Activated naive CD8-positive, alpha-beta T cell treated with anti-CD3 and anti-CD28 coated beads, Interleukin-2, amount 50 U/mL, for 24 hours (primary cell): Measurements from ENCODE around the gene JAK1.
A peak's percentile ranks its signal among the peaks of the same experiment; 100 is the strongest.

Experiments used
- ATAC-seq: fragments of 150-1000 bp; cut with Tn5 transposase; one replicate; pipeline ENCODE4 v1.10.0; 2021
- DNase-seq: peaks from one replicate; pipeline ENCODE4 v3.0.0; 2021
- H3K27ac Mint-ChIP-seq: one replicate; pipeline ENCODE4 v1.8.0; 2021; ENCODE audit warnings: mild to moderate bottlenecking, mixed read lengths
- H3K27me3 Mint-ChIP-seq: one replicate; pipeline ENCODE4 v1.8.0; 2021; ENCODE audit warnings: mixed read lengths
- H3K36me3 Mint-ChIP-seq: one replicate; pipeline ENCODE4 v1.8.0; 2021; ENCODE audit warnings: low read depth, mixed read lengths
- H3K4me1 Mint-ChIP-seq: one replicate; pipeline ENCODE4 v1.8.0; 2021; ENCODE audit warnings: mixed read lengths
- H3K4me3 Mint-ChIP-seq: one replicate; pipeline ENCODE4 v1.8.0; 2021; ENCODE audit warnings: mild to moderate bottlenecking, moderate library complexity, mixed read lengths
- H3K9me3 Mint-ChIP-seq: one replicate; pipeline ENCODE4 v1.8.0; 2021; ENCODE audit warnings: mixed read lengths

Gene JAK1

DNA sequence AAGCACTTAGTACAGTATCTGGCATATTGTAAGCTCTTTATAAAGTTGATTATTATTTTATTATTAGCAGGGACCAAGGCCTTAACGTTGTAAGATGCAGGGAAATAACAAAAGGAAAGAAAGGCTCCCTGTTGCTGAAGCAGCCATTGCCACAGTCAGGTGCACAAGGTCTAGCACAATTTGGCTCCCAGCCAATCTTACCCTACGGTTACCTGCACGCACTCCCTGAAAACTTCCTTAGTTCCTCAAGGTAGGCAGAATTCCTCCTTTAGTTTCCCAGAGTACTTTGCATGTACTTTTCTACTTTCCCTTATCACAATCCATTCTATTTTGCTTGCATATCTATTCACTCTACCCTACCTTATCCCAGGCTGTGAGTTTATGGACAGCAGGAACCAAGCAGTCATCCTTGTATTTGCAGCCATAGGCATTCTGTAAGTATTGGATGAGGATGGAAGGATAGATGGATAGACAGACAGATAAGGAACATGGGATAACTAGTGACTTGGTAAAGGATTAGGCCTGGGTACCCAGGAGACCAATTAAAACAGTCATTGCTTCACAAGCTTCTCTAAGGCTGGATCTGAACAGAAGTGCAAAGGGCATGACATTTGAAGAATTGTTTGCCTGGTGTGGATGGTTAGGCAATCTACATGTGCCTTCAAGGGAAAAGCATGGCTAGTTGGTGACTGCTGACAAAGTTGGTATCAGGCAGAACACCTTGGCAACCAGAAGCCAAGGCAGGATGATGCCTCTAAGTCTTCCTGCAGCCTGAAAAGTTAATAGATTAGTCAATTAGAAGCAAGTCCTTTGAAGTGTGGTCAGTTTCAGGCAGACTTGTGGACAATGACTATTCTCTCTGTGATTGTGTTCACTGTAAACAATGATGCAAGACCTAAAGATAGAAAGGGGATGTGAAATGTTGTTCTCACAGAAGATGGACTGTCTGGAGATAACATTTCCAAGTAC lies 20.8 kb upstream of the JAK1 start:
- Mint-ChIP-seq H3K36me3 (no peaks in the 10 kb centered on the region), H3K27me3 (no peaks in the 10 kb centered on the region), H3K9me3 (no peaks in the 10 kb centered on the region), H3K4me3 (no peak overlapping the region), H3K4me1 (peaks cover 4% of the 10 kb centered on the region), H3K27ac (no peak overlapping the region)
- ATAC-seq (peak; percentile 36), DNase-seq (no peak)

- no peaks in the 10 kb centered on the region for H3K9me3 Mint-ChIP-seq
- no peaks in the 10 kb centered on the region for H3K36me3 Mint-ChIP-seq
- no peak for ATAC-seq
- H3K27me3 Mint-ChIP-seq: no peaks in the 10 kb centered on the region
- DNase-seq: no peak
- H3K27ac Mint-ChIP-seq: no peak overlapping the region
- no peak overlapping the region for H3K4me3 Mint-ChIP-seq
- peaks cover 15% of the 10 kb centered on the region for H3K4me1 Mint-ChIP-seq
These were observed 18.4 kb upstream of the JAK1 start for GRCh38 chr1:64984737-64985136.

GRCh38 chr1:64984106-64984505 lies 17.8 kb upstream of the JAK1 start:
- ATAC-seq: no peak
- no peaks in the 10 kb centered on the region for H3K27me3 Mint-ChIP-seq
- H3K36me3 Mint-ChIP-seq: no peaks in the 10 kb centered on the region
- H3K27ac Mint-ChIP-seq: no peak overlapping the region
- no peak overlapping the region for H3K4me3 Mint-ChIP-seq
- H3K4me1 Mint-ChIP-seq: peaks cover 15% of the 10 kb centered on the region
- H3K9me3 Mint-ChIP-seq: no peaks in the 10 kb centered on the region
- DNase-seq: no peak

DNA sequence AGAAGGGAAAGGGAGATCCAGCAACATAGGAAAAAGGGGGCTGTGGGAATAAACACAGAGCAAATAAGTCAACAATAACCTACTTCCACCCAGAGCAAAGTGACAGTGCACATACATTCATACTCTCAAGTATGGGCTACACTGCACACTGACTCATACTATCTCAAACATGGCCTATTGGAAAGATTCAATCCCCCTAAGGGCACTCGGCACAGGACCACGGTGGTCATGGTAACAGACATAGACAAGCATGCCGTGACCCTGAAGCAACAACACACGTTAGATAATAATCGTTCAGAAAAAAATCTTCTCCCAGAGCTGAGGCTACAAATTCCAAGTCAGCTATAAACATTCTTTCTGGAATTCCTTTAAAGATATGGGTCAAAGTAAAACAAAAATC lies 16.8 kb upstream of the JAK1 start:
- H3K9me3 Mint-ChIP-seq: no peaks in the 10 kb centered on the region
- no peak overlapping the region for H3K4me3 Mint-ChIP-seq
- DNase-seq: no peak
- no peaks in the 10 kb centered on the region for H3K36me3 Mint-ChIP-seq
- no peaks in the 10 kb centered on the region for H3K27me3 Mint-ChIP-seq
- peaks cover 15% of the 10 kb centered on the region for H3K4me1 Mint-ChIP-seq
- no peak for ATAC-seq
- no peak overlapping the region for H3K27ac Mint-ChIP-seq

DNA sequence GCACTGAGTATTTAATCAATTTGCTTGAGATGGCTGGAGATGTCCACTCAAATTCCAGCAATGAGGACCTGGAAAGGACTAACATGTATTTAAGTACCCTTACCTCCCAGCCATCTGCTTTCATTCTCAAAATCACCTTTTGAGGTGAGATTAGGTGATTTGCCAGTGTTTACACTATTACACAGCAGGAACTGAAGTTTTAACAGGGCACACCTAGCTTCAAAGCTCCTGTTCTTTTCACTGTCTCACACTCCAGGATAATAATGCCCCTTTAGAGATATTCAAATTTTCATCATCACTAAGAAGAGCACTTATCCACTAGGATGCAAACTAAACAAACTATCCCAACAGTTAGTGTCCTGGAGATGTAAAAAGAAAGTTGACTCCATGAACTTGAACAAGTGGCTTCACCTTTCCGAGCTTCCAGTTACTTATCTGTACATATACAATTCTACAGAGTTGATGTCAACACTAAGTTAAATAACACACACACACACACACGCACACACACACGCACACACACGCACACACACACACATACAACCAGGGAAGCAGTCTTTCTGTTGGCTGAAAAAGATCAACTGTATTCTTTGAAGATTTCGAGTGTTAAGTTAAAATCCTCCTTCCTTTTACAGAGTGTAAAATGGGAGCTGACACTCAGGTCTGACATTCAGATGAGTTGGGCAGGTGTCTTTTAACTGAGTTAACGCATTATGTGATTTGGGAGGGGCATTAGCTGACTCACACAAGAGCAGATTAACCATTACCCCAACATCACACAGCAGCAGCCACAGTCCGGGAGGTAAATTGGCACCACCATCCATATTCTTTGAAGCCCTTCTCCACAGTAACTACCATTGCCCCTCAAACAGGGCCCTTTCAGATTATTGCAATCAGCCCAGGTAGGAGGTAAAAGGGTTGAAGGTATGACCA lies 15.5 kb upstream of the JAK1 start:
- H3K36me3 Mint-ChIP-seq: no peaks in the 10 kb centered on the region
- no peaks in the 10 kb centered on the region for H3K9me3 Mint-ChIP-seq
- H3K27me3 Mint-ChIP-seq: no peaks in the 10 kb centered on the region
- DNase-seq (no peak), ATAC-seq (no peak)
- H3K4me3 Mint-ChIP-seq: no peak overlapping the region
- no peak overlapping the region for H3K27ac Mint-ChIP-seq
- peaks cover 15% of the 10 kb centered on the region for H3K4me1 Mint-ChIP-seq

DNA sequence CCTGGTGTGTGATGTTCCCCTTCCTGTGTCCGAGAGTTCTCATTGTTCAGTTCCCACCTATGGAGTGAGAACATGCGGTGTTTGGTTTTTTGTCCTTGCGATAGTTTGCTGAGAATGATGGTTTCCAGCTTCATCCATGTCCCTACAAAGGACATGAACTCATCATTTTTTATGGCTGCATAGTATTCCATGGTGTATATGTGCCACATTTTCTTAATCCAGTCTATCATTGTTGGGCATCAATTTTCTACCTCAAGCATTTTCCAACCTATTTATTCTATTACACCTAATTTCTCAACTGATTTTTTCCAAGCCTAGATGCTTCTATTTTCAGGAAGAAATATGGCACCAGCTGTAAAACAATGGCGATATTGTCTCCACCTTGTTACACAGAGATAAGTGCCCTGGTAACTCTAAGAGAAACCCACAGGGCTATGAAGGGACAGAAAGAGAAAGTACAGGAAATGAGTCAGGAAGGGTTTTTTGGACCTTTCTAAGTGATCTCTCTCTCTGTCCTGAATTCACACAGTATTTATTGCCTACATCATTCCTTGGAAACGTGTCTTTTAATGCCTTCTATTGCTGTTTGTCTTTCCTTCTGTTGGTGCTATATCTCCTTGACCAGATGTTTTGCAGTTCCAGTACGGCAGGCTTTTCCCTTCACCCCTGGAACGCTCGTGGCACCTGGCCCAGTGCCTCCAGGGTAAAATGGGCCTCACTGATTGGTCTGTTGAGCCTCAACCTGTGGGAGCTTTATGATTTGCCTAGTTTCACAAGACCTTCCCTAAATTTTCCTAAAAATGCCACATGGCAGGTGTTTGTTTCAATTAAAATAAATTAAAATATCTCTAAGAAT lies 14.6 kb upstream of the JAK1 start:
- peak; percentile 88 for ATAC-seq
- Mint-ChIP-seq H3K27ac (no peak overlapping the region), H3K4me1 (peaks cover 15% of the 10 kb centered on the region), H3K36me3 (no peaks in the 10 kb centered on the region), H3K27me3 (no peaks in the 10 kb centered on the region), H3K4me3 (no peak overlapping the region), H3K9me3 (no peaks in the 10 kb centered on the region)
- DNase-seq: no peak

GRCh38 chr1:64979358-64979757 lies 13.0 kb upstream of the JAK1 start:
- no peak overlapping the region for H3K4me3 Mint-ChIP-seq
- H3K27ac Mint-ChIP-seq: no peak overlapping the region
- no peak for DNase-seq
- no peak for ATAC-seq
- H3K27me3 Mint-ChIP-seq: no peaks in the 10 kb centered on the region
- H3K4me1 Mint-ChIP-seq: peaks cover 15% of the 10 kb centered on the region
- no peaks in the 10 kb centered on the region for H3K36me3 Mint-ChIP-seq
- no peaks in the 10 kb centered on the region for H3K9me3 Mint-ChIP-seq

DNA sequence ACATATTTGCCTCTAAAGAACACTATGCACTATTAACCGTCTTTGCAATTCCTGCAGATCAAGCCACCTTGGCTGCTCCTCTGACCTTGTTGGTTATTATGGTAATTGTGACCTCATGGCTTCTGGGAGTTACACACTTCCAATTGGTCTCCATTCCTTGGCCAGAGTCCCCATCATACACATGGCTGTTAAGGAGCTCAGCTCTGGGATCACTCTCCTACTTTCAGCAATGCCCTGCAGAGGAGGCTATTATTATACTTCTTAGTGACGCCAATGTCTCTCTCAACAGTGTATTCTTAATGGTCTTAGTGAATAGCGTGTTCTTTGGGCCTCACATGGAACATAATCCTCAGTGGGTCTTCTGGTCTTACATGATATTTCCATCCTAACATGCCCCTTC lies 10.0 kb upstream of the JAK1 start:
- no peaks in the 10 kb centered on the region for H3K36me3 Mint-ChIP-seq
- H3K4me3 Mint-ChIP-seq: no peak overlapping the region
- no peaks in the 10 kb centered on the region for H3K9me3 Mint-ChIP-seq
- DNase-seq (no peak), ATAC-seq (no peak)
- peaks cover 7% of the 10 kb centered on the region for H3K4me1 Mint-ChIP-seq
- no peaks in the 10 kb centered on the region for H3K27me3 Mint-ChIP-seq
- H3K27ac Mint-ChIP-seq: no peak overlapping the region

DNA sequence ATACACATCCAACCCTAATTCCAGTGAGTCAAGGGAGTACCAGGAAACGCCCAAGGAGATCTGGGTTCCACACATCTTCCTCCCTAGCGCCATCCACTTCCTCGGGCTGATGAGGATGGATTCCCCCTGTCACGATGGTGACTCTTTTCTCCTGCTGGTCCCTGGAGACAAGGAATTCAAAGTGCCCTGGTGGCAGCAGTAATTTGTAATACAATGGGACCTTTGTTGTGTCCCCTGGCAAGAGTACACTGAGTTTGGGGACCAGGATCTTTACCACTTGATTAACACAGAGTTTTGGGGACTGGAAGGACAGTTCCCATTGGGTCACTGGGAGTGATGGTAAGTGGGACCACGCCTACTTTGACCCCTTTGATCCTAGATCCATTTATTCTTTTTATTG lies 9.4 kb upstream of the JAK1 start:
- DNase-seq (no peak), ATAC-seq (no peak)
- H3K9me3 Mint-ChIP-seq: no peaks in the 10 kb centered on the region
- H3K27ac Mint-ChIP-seq: no peak overlapping the region
- no peaks in the 10 kb centered on the region for H3K36me3 Mint-ChIP-seq
- no peaks in the 10 kb centered on the region for H3K27me3 Mint-ChIP-seq
- no peak overlapping the region for H3K4me3 Mint-ChIP-seq
- peaks cover 1% of the 10 kb centered on the region for H3K4me1 Mint-ChIP-seq

DNA sequence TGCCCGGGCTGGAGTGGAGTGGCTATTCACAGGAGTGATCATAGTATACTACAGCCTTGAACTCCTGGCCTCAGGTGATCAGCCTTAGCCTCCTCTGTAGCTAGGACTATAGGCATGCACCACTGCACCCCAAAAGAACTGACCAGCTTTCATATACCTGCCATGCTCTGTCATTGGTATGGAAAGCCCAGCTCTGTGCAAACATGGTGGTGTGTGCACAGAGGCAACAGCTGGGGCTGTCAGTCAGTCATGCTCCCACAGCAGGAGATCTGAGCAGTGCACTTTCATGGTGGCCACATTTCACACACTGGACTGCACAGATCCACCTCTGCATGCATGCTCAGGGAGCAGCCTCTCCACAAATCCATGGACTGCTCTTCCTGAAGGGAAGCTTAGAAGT lies 8.8 kb upstream of the JAK1 start:
- no peak for ATAC-seq
- Mint-ChIP-seq H3K36me3 (no peaks in the 10 kb centered on the region), H3K27ac (no peak overlapping the region), H3K4me1 (no peaks in the 10 kb centered on the region), H3K4me3 (no peak overlapping the region), H3K27me3 (no peaks in the 10 kb centered on the region), H3K9me3 (no peaks in the 10 kb centered on the region)
- DNase-seq: no peak

DNA sequence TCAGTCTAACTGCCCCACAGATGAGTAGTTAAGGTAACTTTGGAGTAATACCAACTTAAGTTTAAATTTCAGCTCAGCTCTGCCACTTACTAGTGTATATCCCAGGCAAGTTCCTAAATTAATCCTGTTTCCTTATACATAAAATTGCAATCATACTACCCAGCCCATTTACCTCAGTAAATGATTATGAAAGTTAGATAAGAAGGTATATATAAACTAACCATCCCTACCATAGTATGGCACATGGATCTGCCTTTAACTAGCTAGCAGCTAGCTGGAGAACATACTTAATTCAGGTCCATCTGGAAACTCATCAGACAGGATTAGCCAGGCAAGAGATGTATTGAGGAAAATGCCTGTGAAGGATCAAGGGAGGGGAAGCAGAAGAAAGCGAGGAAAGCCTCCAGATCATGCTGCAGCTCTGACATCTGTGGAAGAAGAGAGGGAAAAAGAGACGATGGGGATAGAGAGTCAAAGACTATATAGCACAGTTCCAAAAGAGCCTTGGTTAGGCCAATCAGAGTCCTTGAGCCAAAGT lies 8.0 kb upstream of the JAK1 start:
- Mint-ChIP-seq H3K4me1 (no peaks in the 10 kb centered on the region), H3K9me3 (no peaks in the 10 kb centered on the region), H3K4me3 (no peak overlapping the region), H3K36me3 (no peaks in the 10 kb centered on the region), H3K27me3 (no peaks in the 10 kb centered on the region), H3K27ac (no peak overlapping the region)
- ATAC-seq: no peak
- no peak for DNase-seq

DNA sequence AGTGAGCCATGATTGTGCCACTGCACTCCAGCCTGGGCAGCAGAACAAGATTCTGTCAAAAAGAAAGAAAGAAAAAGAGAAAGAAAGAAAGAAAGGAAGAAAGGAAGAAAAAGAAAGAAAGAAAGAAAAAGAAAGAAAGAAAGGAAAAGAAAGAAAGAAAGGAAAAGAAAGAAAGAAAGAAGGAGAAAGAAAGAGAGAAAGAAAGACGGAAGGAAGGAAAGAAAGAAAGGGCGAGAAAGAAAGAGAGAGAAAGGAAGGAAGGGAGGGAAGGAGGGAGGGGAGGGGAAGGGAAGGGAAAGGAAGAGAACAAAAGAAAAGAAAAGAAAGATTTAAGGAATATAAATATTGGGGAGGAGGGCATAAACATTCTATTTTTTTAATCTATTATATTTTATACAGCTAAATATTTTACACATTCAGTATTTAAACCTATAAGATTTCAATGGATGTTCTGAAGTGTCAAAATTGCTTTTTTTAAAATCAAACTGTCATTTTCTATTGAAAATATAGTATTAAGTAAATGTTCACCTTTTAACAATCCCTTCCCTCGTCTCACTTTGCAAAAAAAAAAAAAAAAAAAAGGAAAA lies 6.8 kb upstream of the JAK1 start:
- Mint-ChIP-seq H3K36me3 (no peaks in the 10 kb centered on the region), H3K4me1 (peaks cover 1% of the 10 kb centered on the region), H3K27ac (no peak overlapping the region), H3K27me3 (no peaks in the 10 kb centered on the region), H3K4me3 (no peak overlapping the region), H3K9me3 (no peaks in the 10 kb centered on the region)
- no peak for DNase-seq
- ATAC-seq: no peak

DNA sequence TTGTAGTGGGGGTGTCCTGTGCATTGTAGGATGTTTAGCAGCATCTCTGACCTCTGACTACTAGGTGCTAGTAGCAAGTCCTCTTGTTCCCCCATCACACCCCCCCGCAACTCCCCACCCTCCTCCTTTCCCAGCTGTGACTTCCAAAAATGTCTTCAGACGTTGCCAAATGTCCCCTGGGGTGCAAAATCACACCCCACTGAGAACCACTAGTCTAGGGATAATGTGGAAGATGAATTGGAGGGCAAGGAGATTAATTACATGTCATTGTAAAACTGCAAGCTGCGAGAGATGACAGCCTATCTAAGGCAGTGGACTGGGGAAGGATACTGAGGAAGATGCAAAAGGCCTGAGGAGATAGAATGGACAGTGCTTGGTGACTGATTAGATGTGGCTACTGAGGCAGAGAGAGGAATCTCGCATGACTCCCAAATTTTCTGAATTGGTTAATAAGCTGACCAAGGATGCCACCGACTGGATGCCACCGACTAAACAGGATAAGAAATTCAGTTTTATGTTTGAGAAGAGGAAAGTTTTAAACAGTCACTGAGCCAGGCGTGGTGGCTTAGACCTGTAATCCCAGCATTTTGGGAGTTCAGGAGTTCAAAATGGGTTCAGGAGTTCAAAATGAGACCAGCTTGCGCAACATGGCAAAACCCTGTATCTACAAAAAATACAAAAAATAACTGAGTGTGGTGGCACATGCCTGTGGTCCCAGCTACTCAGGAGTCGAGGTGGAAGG lies 3.1 kb upstream of the JAK1 start:
- H3K36me3 Mint-ChIP-seq: no peaks in the 10 kb centered on the region
- no peak overlapping the region for H3K27ac Mint-ChIP-seq
- H3K9me3 Mint-ChIP-seq: no peaks in the 10 kb centered on the region
- no peak overlapping the region for H3K4me3 Mint-ChIP-seq
- H3K4me1 Mint-ChIP-seq: peaks cover 16% of the 10 kb centered on the region
- peaks cover 4% of the 10 kb centered on the region for H3K27me3 Mint-ChIP-seq
- ATAC-seq (no peak), DNase-seq (no peak)
